Measurements from ENCODE around the gene GNB1L.

GNB1L gene

DNA sequence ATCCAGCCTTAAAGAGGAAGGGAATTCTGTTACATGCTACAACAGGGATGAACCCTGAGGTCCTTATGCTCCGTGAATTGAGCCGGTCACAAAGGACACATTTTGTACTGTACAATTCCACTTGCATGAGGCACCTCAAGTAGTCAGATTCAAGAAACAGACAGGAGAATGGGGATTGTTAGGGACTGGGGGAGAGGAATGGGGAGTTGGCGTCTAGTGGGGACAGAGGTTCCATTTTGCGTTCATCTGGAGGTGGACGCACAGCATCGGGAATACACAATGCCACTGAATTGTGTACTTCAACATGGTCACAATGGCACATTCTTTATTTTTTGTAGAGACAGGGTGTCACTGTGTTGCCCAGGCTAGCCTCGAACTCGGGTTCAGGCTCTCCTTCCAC, 80.0 kb downstream of the GNB1L start:
- Mint-ChIP-seq H3K4me3 (no peak overlapping the region), H3K9me3 (no peaks in the 10 kb centered on the region), H3K27ac (no peak overlapping the region), H3K36me3 (no peaks in the 10 kb centered on the region), H3K4me1 (peaks cover 7% of the 10 kb centered on the region)
- no peak for ATAC-seq
- no peak for DNase-seq (ENCODE audit: low spot score in 2 of 2)

DNA sequence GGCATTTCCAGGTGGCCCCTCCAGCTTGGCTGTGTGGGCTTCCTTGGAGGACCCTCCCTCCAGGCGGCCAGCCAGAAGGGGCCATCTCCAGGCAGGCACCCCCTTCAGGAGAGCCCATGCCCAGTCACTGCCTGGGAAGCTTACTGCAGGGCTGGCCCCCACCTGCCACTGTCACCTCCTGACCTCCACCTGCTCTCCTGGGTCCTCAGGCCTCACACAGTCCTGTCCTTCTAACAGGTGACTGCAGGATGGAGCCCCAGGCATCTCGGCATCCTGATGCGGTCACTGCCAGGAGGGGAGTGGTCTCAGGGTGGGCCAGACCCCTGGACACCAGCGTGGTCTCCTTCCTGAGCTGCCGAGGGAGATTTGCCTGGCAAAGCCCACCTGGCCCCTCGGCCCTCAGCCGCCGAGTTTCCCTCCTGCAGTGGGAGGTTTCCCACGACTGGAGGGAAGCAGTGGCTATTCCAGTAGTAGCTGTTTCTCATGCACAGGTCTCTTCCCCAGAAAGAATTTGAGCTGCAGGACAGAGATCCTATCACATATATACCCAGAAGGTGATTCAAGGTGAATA, 81.1 kb downstream of the GNB1L start:
- H3K36me3 Mint-ChIP-seq: no peaks in the 10 kb centered on the region
- no peak for DNase-seq (ENCODE audit: low spot score in 2 of 2)

DNA sequence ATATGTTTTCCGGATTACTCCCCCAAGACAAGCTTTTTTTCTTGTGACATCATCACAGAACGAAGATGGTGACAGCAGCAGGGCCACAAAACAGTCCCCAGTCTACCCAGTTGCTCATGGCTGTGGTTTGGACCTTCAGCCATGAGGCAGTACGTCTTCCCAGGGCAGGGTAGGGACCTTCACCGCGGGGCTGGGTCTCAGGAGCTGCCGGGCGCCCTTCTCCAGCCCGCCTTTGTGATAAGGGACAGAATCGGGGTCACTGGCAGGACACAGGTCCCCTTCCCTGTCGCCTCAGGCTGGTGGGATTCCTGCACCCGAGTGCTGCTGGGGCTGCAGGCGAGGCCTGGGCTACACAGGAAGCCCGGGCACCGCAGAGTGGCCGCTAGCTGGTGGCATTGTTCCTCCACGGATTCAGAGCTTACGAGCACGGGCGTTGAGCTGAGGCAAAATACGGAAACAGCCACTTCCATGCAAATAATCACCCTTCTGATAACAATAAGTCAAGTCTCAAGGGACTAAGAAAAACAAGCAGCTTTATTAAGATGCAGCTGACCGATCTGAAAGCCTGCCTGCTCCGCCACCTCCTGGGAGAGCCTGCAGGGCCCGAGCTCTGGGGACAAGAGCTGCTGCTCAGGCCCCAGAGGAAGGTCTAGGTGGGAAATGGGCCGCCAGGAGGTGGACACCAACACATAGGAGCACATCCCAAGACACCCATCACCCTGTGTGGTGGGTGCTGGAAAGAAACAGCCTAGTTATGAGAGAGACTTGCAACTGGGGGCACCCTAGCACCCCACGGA, 81.8 kb downstream of the GNB1L start:
- H3K9me3 Mint-ChIP-seq: no peaks in the 10 kb centered on the region
- H3K4me1 Mint-ChIP-seq: peaks cover 7% of the 10 kb centered on the region
- H3K4me3 Mint-ChIP-seq: no peak overlapping the region
- no peaks in the 10 kb centered on the region for H3K36me3 Mint-ChIP-seq
- ATAC-seq (no peak), DNase-seq (ENCODE audit: low spot score in 2 of 2) (no peak)
- H3K27ac Mint-ChIP-seq: no peak overlapping the region

More for the DNA sequence above, 81.1 kb downstream of the GNB1L start:
- no peak for ATAC-seq
- Mint-ChIP-seq H3K9me3 (no peaks in the 10 kb centered on the region), H3K4me1 (peaks cover 7% of the 10 kb centered on the region), H3K27ac (no peak overlapping the region), H3K4me3 (no peak overlapping the region)

DNA sequence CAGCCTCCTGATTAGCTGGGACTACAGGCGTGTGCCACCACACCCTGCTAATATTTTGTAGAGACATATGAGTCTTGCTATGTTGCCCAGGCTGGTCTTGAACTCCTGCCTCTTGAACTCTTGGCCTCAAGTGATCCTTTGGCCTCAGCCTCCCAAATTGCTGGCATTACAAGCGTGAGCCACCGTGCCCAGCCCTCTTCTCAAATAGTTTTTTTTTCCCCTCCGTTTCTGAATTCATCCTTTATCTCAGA, 82.3 kb downstream of the GNB1L start:
- peaks cover 11% of the 10 kb centered on the region for H3K4me1 Mint-ChIP-seq
- H3K27ac Mint-ChIP-seq: no peak overlapping the region
- DNase-seq (ENCODE audit: low spot score in 2 of 2): no peak

GRCh38 chr22:19770349-19771220, 84.1 kb downstream of the GNB1L start:
- Mint-ChIP-seq H3K9me3 (no peaks in the 10 kb centered on the region), H3K4me1 (peaks cover 9% of the 10 kb centered on the region), H3K4me3 (no peak overlapping the region), H3K36me3 (no peaks in the 10 kb centered on the region), H3K27ac (no peak overlapping the region)
- DNase-seq (ENCODE audit: low spot score in 2 of 2) (no peak), ATAC-seq (no peak)

More for the DNA sequence above, 82.3 kb downstream of the GNB1L start:
- Mint-ChIP-seq H3K36me3 (no peaks in the 10 kb centered on the region), H3K4me3 (no peak overlapping the region), H3K9me3 (no peaks in the 10 kb centered on the region)
- no peak for ATAC-seq

DNA sequence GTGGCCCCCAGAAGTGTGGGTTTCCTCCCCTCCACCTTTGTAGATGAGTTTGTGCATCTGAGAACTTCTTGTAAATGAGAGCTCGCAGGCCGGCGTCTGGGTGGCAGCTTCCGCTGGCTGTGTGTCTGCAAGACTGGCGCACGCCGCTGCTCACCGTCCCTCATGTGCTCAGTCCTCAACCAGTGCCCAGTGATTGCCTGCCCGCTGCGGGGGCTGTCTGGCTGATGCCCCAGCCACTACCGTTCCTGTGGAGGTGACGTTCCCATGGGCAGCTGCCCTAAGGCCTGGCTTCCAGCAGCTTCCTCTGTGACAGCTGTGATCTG, 85.3 kb downstream of the GNB1L start:
- H3K4me3 Mint-ChIP-seq: no peak overlapping the region
- H3K36me3 Mint-ChIP-seq: no peaks in the 10 kb centered on the region
- DNase-seq (ENCODE audit: low spot score in 2 of 2) (no peak), ATAC-seq (no peak)
- peaks cover 9% of the 10 kb centered on the region for H3K4me1 Mint-ChIP-seq
- no peaks in the 10 kb centered on the region for H3K9me3 Mint-ChIP-seq
- no peak overlapping the region for H3K27ac Mint-ChIP-seq

DNA sequence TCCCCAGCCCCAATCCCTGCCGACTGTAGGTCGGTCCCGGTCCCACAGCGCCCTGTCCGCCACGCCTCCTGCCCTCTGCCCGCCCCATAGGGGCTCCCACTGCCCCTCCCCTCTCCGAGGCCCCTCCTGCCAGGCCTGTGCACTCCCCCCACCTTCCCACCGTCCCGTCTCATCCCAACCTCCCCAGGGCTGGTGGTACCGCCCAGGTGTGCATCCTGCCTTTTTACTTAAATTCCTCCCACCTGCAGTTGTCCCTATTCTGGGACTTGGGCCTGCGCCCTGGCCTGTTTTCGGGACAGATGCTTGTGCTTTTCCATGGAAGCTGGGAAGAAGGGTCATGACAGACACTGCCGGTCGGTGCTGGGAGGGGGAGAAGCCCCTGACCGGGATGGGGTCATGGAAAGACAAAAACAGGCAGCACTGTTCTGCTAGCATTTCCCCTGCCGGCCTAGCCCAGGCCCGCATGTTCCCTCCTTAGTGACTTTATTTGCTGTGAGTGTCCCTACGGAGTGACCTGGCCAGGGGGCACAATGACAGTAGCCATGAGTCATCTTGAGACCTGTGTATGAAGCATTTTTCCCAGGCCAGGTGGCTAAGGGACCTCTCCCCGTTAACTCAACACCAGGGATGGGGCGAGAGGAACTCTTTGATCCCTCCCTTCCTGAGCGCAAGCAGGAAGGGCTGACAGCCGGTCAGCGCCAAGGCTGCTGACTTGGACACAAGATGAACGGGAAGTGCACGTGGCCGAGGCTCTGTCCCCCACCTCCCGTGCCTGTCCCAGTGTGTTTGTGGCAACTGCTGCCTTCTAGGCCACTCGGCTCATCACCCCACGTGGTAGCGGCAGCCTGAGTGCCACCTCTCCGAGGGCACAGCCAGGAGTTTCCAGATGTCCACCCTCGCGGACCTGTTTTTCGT, 87.0 kb downstream of the GNB1L start:
- no peaks in the 10 kb centered on the region for H3K36me3 Mint-ChIP-seq
- DNase-seq (ENCODE audit: low spot score in 2 of 2): no peak
- no peak for ATAC-seq
- peaks cover 9% of the 10 kb centered on the region for H3K4me1 Mint-ChIP-seq
- no peak overlapping the region for H3K27ac Mint-ChIP-seq
- H3K4me3 Mint-ChIP-seq: peak overlapping the region; percentile 56
- H3K9me3 Mint-ChIP-seq: no peaks in the 10 kb centered on the region

GRCh38 chr22:19766511-19767426, 87.9 kb downstream of the GNB1L start:
- Mint-ChIP-seq H3K4me3 (peak overlapping the region; percentile 56), H3K27ac (no peak overlapping the region), H3K4me1 (peaks cover 15% of the 10 kb centered on the region), H3K9me3 (no peaks in the 10 kb centered on the region), H3K36me3 (no peaks in the 10 kb centered on the region)
- ATAC-seq (peak; percentile 66), DNase-seq (ENCODE audit: low spot score in 2 of 2) (peak in 1 of 2 donors; percentile 74)

- Mint-ChIP-seq H3K9me3 (no peaks in the 10 kb centered on the region), H3K27ac (no peak overlapping the region), H3K36me3 (no peaks in the 10 kb centered on the region), H3K4me3 (no peak overlapping the region), H3K4me1 (peaks cover 15% of the 10 kb centered on the region)
- no peak for DNase-seq (ENCODE audit: low spot score in 2 of 2)
- no peak for ATAC-seq
Measured at GRCh38 chr22:19766240-19766510, 88.5 kb downstream of the GNB1L start.

DNA sequence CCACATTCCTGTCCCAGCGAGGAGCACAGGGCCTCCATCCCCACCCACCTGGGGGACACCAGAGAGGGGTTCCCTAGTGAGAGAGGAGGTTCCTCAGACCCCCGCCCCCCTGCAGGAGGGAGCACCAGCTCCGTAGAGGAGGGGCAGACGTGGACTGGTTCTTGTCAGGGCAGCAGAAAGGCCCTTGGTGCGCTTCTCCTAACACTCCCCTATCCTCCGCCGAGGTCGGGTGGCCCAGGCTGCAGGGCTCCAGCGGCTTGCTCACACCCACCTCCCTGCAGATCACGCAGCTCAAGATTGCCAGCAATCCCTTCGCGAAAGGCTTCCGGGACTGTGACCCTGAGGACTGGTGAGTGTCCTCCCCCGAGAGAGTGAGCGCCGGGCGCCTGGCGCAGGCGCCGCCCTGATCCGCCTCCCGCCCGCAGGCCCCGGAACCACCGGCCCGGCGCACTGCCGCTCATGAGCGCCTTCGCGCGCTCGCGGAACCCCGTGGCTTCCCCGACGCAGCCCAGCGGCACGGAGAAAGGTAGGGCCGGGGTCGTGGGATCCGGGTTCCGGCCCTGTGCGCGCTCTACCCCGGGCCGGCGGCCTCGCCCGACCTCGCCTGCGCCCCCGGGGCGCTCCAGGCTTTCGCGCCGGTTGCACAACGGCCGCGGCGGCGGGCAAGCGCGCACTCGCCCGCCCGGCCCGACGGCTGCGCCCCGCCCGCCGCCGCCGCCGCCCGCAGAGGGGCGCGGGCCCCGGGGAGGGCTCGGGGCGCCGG, 89.0 kb downstream of the GNB1L start:
- H3K27ac Mint-ChIP-seq: no peak overlapping the region
- peak overlapping the region; percentile 47 for H3K4me3 Mint-ChIP-seq
- H3K4me1 Mint-ChIP-seq: peaks cover 15% of the 10 kb centered on the region
- ATAC-seq (peak; percentile 31), DNase-seq (ENCODE audit: low spot score in 2 of 2) (peak in 1 of 2 donors; percentile 61)
- H3K36me3 Mint-ChIP-seq: no peaks in the 10 kb centered on the region
- H3K9me3 Mint-ChIP-seq: no peaks in the 10 kb centered on the region

GRCh38 chr22:19764636-19765476, 89.8 kb downstream of the GNB1L start:
- Mint-ChIP-seq H3K36me3 (no peaks in the 10 kb centered on the region), H3K4me1 (peaks cover 22% of the 10 kb centered on the region), H3K27ac (no peak overlapping the region), H3K4me3 (peak overlapping the region; percentile 47), H3K9me3 (no peaks in the 10 kb centered on the region)
- DNase-seq (ENCODE audit: low spot score in 2 of 2): no peak
- ATAC-seq: no peak

GRCh38 chr22:19764299-19764593, 90.4 kb downstream of the GNB1L start:
- DNase-seq (ENCODE audit: low spot score in 2 of 2) (no peak), ATAC-seq (no peak)
- Mint-ChIP-seq H3K27ac (no peak overlapping the region), H3K4me1 (peaks cover 28% of the 10 kb centered on the region), H3K36me3 (no peaks in the 10 kb centered on the region), H3K4me3 (no peak overlapping the region), H3K9me3 (no peaks in the 10 kb centered on the region)

- peaks cover 28% of the 10 kb centered on the region for H3K4me1 Mint-ChIP-seq
- H3K36me3 Mint-ChIP-seq: no peaks in the 10 kb centered on the region
- ATAC-seq (no peak), DNase-seq (ENCODE audit: low spot score in 2 of 2) (no peak)
- H3K9me3 Mint-ChIP-seq: no peaks in the 10 kb centered on the region
- H3K4me3 Mint-ChIP-seq: no peak overlapping the region
- H3K27ac Mint-ChIP-seq: no peak overlapping the region
Measured at GRCh38 chr22:19763458-19764298, 91.0 kb downstream of the GNB1L start.
